Endothelial cell of umbilical vein (primary cell): ENCODE data around the gene RANBP1.

Experiments
- EZH2 ChIP-seq: IDR thresholded peaks from 2 replicates; pipeline ENCODE4 v1.6.1; 2012; ENCODE audit warnings: borderline replicate concordance, low read depth, mild to moderate bottlenecking, moderate library complexity, low read length, inconsistent platforms; ENCODE audit not compliant: severe bottlenecking
- GATA2 ChIP-seq: IDR thresholded peaks from 2 replicates; pipeline ENCODE4 v1.7.0; 2011; ENCODE audit warnings: low read depth, mild to moderate bottlenecking, moderate library complexity, mixed read lengths, low read length; ENCODE audit not compliant: insufficient read length, insufficient read depth
- MAX ChIP-seq: IDR thresholded peaks from 2 replicates; pipeline ENCODE4 v1.6.1; 2011; ENCODE audit not compliant: insufficient read depth, insufficient read length
- POLR2A ChIP-seq: IDR thresholded peaks from 2 replicates; pipeline ENCODE4 v1.6.1; 2012; ENCODE audit warnings: low read depth, mild to moderate bottlenecking, control low read depth, low read length
- POLR2AphosphoS5 ChIP-seq: IDR thresholded peaks from 2 replicates; pipeline ENCODE4 v1.6.1; 2012; ENCODE audit warnings: low read depth, mild to moderate bottlenecking, control low read depth, low read length, moderate library complexity; ENCODE audit not compliant: insufficient read depth
- TF ChIP-seq, protein P1 (sequence below), 2 donors: IDR thresholded peaks; 1 replicate in 1 of 2; 2 replicates in 1 of 2; pipeline ENCODE4 v1.5.1; 2011; ENCODE audit warnings: low read length in 2 of 2, mild to moderate bottlenecking in 2 of 2, moderate library complexity in 2 of 2, control low read depth in 1 of 2, inconsistent platforms in 1 of 2, low read depth in 1 of 2; ENCODE audit not compliant: insufficient read depth in 1 of 2; ENCODE audit errors: extremely low read depth in 1 of 2

DNA sequence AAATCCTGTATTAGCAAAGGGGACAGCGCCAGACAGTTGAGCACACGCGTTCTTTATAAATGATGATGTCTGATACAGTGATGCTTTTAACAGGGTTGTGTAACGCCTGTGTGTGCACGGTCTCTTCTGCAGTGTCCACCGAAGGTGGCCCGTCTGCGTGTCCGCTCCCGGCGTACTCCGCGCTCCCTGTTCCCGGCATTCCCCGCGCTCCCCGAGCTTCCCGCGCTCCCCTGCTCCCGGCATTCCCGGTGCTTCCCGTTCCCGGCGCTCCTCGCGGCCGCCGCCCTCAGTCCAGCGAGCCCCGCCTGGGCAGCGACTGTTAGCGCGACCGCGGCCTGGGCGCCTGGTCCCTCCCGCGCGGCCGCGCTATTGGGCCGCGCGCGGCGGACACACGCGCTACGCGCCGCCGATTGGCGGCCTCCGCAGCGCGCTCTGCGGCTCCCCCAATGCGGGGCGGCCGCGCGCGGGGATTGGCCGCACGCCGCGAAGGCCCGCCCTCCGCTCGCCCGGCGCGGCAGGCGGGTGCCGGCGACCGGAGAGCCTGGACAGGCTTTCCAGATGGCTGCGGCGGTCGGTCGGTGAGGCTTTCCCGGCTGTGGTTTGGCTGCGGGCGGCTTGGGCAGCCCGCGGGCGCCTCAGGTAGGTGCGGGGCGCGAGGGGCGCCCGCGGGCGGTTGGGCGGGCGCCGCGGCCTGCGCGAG is 36.0 kb upstream of the RANBP1 start, which contains the start of gene DGCR8:
- TF ChIP-seq, protein P1, sequence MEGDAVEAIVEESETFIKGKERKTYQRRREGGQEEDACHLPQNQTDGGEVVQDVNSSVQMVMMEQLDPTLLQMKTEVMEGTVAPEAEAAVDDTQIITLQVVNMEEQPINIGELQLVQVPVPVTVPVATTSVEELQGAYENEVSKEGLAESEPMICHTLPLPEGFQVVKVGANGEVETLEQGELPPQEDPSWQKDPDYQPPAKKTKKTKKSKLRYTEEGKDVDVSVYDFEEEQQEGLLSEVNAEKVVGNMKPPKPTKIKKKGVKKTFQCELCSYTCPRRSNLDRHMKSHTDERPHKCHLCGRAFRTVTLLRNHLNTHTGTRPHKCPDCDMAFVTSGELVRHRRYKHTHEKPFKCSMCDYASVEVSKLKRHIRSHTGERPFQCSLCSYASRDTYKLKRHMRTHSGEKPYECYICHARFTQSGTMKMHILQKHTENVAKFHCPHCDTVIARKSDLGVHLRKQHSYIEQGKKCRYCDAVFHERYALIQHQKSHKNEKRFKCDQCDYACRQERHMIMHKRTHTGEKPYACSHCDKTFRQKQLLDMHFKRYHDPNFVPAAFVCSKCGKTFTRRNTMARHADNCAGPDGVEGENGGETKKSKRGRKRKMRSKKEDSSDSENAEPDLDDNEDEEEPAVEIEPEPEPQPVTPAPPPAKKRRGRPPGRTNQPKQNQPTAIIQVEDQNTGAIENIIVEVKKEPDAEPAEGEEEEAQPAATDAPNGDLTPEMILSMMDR (IDR thresholded peaks at IDR 0.05; ENCODE audit: extremely low read depth in 1 of 2, insufficient read depth in 1 of 2, low read depth in 1 of 2, low read length in 2 of 2) = no peak
- no peak for TF ChIP-seq EZH2
- TF ChIP-seq POLR2A = peak; percentile 95
- TF ChIP-seq MAX = peak; percentile 24
- TF ChIP-seq POLR2AphosphoS5 = peak; percentile 96
- no peak for TF ChIP-seq GATA2
